Heart right ventricle (tissue), 16 donors: ENCODE measurements around the gene ANKRD6. TPM values are rescaled to one million over a fixed set of nuclear protein-coding genes. Genes with fewer than 3 reads are reported as not detected.
"Not testable (repeated sequence)": the region's sequence is repeated elsewhere in the genome, so short reads cannot be mapped to it uniquely, and the experiment has no call there.

Experiments used
- ATAC-seq, 8 donors: fragments of 200-7000 bp; cut with Tn5 transposase; one replicate each; pipeline ENCODE4 v1.9.1; 2020; ENCODE audit warnings: mild to moderate bottlenecking in 8 of 8, moderate library complexity in 8 of 8, moderate number of reproducible peaks in 1 of 8
- DNase-seq, 2 donors: peaks; one replicate each; pipeline ENCODE4 v3.0.0-alpha.2; 2020
- H3K27ac ChIP-seq, 10 donors: fragments of 200-600 bp; sonication (generic) in 2 of 10; one replicate each; pipeline versions ENCODE4 v1.5.0 to v1.8.0; 2020 to 2022; ENCODE audit warnings: mild to moderate bottlenecking in 3 of 10
- H3K27me3 ChIP-seq, 7 donors: fragments of 200-600 bp; one replicate each; pipeline ENCODE4 v1.8.0; 2021 to 2022; ENCODE audit warnings: mild to moderate bottlenecking in 2 of 7
- H3K36me3 ChIP-seq, 9 donors: fragments of 200-600 bp; sonication (generic) in 1 of 9; one replicate each; pipeline versions ENCODE4 v1.5.0 to v1.8.0; 2020 to 2022; ENCODE audit warnings: mild to moderate bottlenecking in 2 of 9
- H3K4me1 ChIP-seq, 9 donors: fragments of 200-600 bp; sonication (generic) in 1 of 9; one replicate each; pipeline versions ENCODE4 v1.5.0 to v1.8.0; 2020 to 2022; ENCODE audit warnings: mild to moderate bottlenecking in 4 of 9
- H3K4me3 ChIP-seq, 10 donors: fragments of 200-600 bp; sonication (generic) in 2 of 10; one replicate each; pipeline versions ENCODE4 v1.5.0 to v1.8.0; 2020 to 2022; ENCODE audit warnings: mild to moderate bottlenecking in 7 of 10, moderate library complexity in 2 of 10
- H3K9me3 ChIP-seq, 11 donors: fragments of 200-600 bp in 10 of 11; sonication (generic) in 2 of 11; one replicate each; pipeline versions ENCODE4 v1.5.0 to v1.8.0; 2013 to 2022; ENCODE audit warnings: mild to moderate bottlenecking in 2 of 11, control low read depth in 1 of 11, moderate library complexity in 1 of 11
- CTCF ChIP-seq, 9 donors: fragments of 200-600 bp; sonication (generic) in 2 of 9; IDR thresholded peaks; one replicate each; pipeline versions ENCODE4 v1.5.0 to v1.8.0; 2021 to 2022; ENCODE audit warnings: antibody characterized with exemption in 9 of 9, mild to moderate bottlenecking in 5 of 9, moderate library complexity in 1 of 9
- WGBS, 2 donors: extraction: QIAGEN DNeasy Blood & Tissue Kit; methylation state at CpG; one replicate each; pipeline ENCODE4 v1.1.7; 2013; ENCODE audit warnings: inconsistent platforms in 1 of 2; 5-methylcytosine and 5-hydroxymethylcytosine counted together
- intact Hi-C, 10 donors: fragments of 100-400 bp; cut with DNase I; formaldehyde crosslinking; loops; one replicate each; pipeline versions ENCODE4 v1.11.1 to v1.14.2; 2022
- polyA plus RNA-seq, 2 donors: library from polyadenylated mRNA; stranded (reverse); fragments of 200-250 nt; gene quantifications; one replicate each; pipeline ENCODE4 v1.2.3, GENCODE V29; 2013
- total RNA-seq, 10 donors: library from RNA; stranded (reverse); fragmentation: NEBNext Ultra II Directional in 3 of 10; extraction: Animal tissue kit (Norgen Biotek cat#: 25700) in 3 of 10; gene quantifications; one replicate each; pipeline versions ENCODE4 v1.2.1 to v1.2.4, GENCODE V29; 2021 to 2023
- donor health status: Arrhythmogenic right ventricular cardiomyopathy.
- donor health status: ischemic (EF 13 %, LVEDD 7.1; RV severe dilation, severe dysfunction).
- donor health status: healthy with polysubstance abuse.
- donor health status: DM: no; HTN: yes; CAD: no.
- donor health status: DM: no; HTN: no; CAD: no.
- donor health status: ischemic (EF 25% LVEDD 6.9; RV normal size, moderate dysfunction).
- donor health status: ischemic (EF 25% LVEDD 5.7; RV mildly dilated, moderate dysfunction).
- donor health status: healthy.
- donor health status: DM: yes; HTN: yes; CAD: no.
- donor health status: Ischemic cardiomyopathy.
- donor health status: ischemic (EF 35%, LVEDD 5.7; RV mildly dilated, moderate dysfunction).
- donor health status: nonischemic (EF 11% LVEDD 7.7; RV severe dilation, severe dysfunction).
- donor health status: DM: yes; HTN: yes; CAD: no.
- donor health status: PGD.
- donor health status: ischemic (EF 29% LVEDD 5.4; RV normal size, mild dysfunction).
- donor health status: nonischemic (EF 23%, LVEDD 6.1; RV moderate dilation, normal function).

ANKRD6 gene
- total and polyA plus RNA-seq, 12 donors: 2.0 to 18.2 (median 9.6) TPM

- Histone ChIP-seq H3K27me3 (no peaks in the 10 kb centered on the region), H3K4me1 (peaks cover 0 to 20% (median 4%) of the 10 kb centered on the region in 9 donors), H3K36me3 (peaks cover 0 to 5% (median 0%) of the 10 kb centered on the region in 9 donors), H3K4me3 (no peak overlapping the region), H3K9me3 (no peaks in the 10 kb centered on the region), H3K27ac (no peak overlapping the region)
- 90 to 93% methylated on average over 9 of the region's 9 CpGs for WGBS, 2 donors
- DNase-seq (no peak), ATAC-seq (peak in 1 of 8 donors; percentile 44)
- intact Hi-C loops: no loop called here
- no peak for TF ChIP-seq CTCF (IDR thresholded peaks at IDR 0.05)
Measured at GRCh38 chr6:89387516-89388201, 45.3 kb upstream of the ANKRD6 start.

- DNase-seq: no peak
- peaks cover 0 to 18% (median 9%) of the 10 kb centered on the region in 9 donors for H3K4me1 ChIP-seq
- H3K27ac ChIP-seq: no peak overlapping the region
- TF ChIP-seq CTCF (IDR thresholded peaks at IDR 0.05): no peak
- 90 to 93% methylated on average over 6 of the region's 6 CpGs for WGBS, 2 donors
- no peak for ATAC-seq
- H3K9me3 ChIP-seq: peaks cover 0 to 11% (median 0%) of the 10 kb centered on the region in 11 donors
- H3K4me3 ChIP-seq: no peak overlapping the region
- intact Hi-C loops: no loop called here
- H3K27me3 ChIP-seq: no peaks in the 10 kb centered on the region
- H3K36me3 ChIP-seq: peaks cover 0 to 3% (median 0%) of the 10 kb centered on the region in 9 donors
Measured at GRCh38 chr6:89388846-89389245, 44.1 kb upstream of the ANKRD6 start.

GRCh38 chr6:89392823-89393222 lies 40.1 kb upstream of the ANKRD6 start:
- Histone ChIP-seq H3K27me3 (no peaks in the 10 kb centered on the region), H3K9me3 (peaks cover 0 to 11% (median 0%) of the 10 kb centered on the region in 11 donors), H3K4me3 (no peak overlapping the region), H3K27ac (no peak overlapping the region), H3K4me1 (peaks cover 0 to 9% (median 1%) of the 10 kb centered on the region in 9 donors), H3K36me3 (no peaks in the 10 kb centered on the region)
- no peak for DNase-seq
- intact Hi-C loops: no loop called here
- TF ChIP-seq CTCF (IDR thresholded peaks at IDR 0.05): no peak
- no peak for ATAC-seq

- DNase-seq: no peak
- Histone ChIP-seq H3K36me3 (no peaks in the 10 kb centered on the region), H3K4me3 (no peak overlapping the region), H3K27me3 (no peaks in the 10 kb centered on the region), H3K4me1 (peaks cover 0 to 9% (median 0%) of the 10 kb centered on the region in 9 donors), H3K9me3 (peaks cover 0 to 11% (median 0%) of the 10 kb centered on the region in 11 donors), H3K27ac (no peak overlapping the region)
- ATAC-seq: no peak
- intact Hi-C loops: no loop called here
- no peak for TF ChIP-seq CTCF (IDR thresholded peaks at IDR 0.05)
- WGBS, 2 donors: 93 to 100% methylated on average over 1 of the region's 1 CpG
Measured at GRCh38 chr6:89393659-89394058, 39.3 kb upstream of the ANKRD6 start.

- ATAC-seq, H3K27me3 ChIP-seq, intact Hi-C loops, DNase-seq, H3K27ac ChIP-seq, H3K4me3 ChIP-seq, H3K36me3 ChIP-seq: not testable (repeated sequence)
- Histone ChIP-seq H3K4me1 (peaks cover 0 to 18% (median 4%) of the 10 kb centered on the region in 9 donors), H3K9me3 (peaks cover 0 to 11% (median 0%) of the 10 kb centered on the region in 11 donors)
- WGBS, 2 donors: 77 to 85% methylated on average over 4 of the region's 4 CpGs
Measured at GRCh38 chr6:89397884-89398283, 35.1 kb upstream of the ANKRD6 start.
